ENCODE results near the gene MED15. TPM values are rescaled to one million over a fixed set of nuclear protein-coding genes. Genes with fewer than 3 reads are reported as not detected.

The MED15 gene
- total and polyA plus RNA-seq, 2 experiments from 2014 or later, result 45.1 to 45.3 TPM

DNA sequence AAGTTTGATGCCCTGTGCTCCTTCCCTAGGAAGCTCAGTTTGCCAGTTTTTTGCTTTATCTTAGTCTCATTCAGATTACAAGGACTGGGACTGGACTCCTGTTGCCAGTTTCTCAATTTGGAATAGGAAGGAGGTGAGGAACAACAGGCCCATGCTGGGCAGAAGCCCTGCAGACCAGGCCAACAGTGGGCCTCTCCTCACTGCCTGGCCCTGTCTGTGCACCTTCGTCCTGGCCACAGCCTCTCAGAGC, 23.7 kb downstream of the MED15 start:
- Histone ChIP-seq H3K9me3 (ENCODE audit: low read depth) (no peaks in the 10 kb centered on the region), H3K27me3 (no peaks in the 10 kb centered on the region), H3K27ac (peak overlapping the region; percentile 90), H3K4me3 (no peak overlapping the region), H3K36me3 (peaks cover 4% of the 10 kb centered on the region), H3K4me1 (ENCODE audit: low read depth) (peaks cover 46% of the 10 kb centered on the region)
- no peak for DNase-seq (ENCODE audit: low read depth in 1 of 2, low spot score in 1 of 2)
- TF ChIP-seq, protein P1, sequence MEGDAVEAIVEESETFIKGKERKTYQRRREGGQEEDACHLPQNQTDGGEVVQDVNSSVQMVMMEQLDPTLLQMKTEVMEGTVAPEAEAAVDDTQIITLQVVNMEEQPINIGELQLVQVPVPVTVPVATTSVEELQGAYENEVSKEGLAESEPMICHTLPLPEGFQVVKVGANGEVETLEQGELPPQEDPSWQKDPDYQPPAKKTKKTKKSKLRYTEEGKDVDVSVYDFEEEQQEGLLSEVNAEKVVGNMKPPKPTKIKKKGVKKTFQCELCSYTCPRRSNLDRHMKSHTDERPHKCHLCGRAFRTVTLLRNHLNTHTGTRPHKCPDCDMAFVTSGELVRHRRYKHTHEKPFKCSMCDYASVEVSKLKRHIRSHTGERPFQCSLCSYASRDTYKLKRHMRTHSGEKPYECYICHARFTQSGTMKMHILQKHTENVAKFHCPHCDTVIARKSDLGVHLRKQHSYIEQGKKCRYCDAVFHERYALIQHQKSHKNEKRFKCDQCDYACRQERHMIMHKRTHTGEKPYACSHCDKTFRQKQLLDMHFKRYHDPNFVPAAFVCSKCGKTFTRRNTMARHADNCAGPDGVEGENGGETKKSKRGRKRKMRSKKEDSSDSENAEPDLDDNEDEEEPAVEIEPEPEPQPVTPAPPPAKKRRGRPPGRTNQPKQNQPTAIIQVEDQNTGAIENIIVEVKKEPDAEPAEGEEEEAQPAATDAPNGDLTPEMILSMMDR (IDR thresholded peaks at IDR 0.05; ENCODE audit: low read depth, low read length), result no peak

DNA sequence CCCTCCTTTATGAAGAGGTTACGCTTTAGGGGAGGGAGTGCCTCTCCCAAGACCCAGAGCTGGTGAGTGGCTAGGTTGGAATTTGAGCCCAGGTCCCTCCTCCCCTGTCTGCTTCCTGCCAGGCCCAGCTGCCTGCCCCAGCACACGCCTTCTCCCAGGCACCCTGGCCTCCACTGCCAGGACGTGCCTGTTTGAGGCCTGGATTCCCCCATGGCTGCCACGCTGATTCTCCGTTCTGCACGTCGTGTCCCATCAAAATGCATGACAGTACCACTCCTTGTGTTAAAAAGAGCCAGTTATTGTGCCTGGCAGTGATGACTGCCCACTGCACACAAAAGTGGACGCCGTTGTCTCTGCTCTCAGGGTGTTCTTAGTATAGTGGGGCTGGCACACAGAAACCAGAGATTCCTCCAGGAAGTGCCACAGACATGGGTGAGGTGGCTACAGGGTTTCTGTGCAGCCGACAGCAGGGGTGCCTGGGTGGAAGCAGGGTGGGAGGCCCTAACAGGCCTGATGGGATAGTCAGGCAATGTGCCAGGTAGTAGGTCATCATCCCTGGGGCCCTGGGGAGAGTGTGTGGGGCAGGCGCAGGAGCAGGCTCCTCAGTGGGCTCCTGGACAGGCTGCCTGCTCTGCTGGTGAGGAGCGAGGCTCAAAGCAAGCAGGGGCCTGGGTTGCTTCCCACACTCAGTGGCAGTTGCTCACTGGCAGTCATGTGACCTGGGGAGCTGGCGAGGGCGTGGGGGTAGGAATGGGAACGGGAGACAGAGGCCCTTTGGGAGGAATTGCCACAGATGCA, 24.2 kb downstream of the MED15 start:
- Histone ChIP-seq H3K9me3 (ENCODE audit: low read depth) (no peaks in the 10 kb centered on the region), H3K4me1 (ENCODE audit: low read depth) (peaks cover 45% of the 10 kb centered on the region), H3K36me3 (peaks cover 4% of the 10 kb centered on the region), H3K27me3 (no peaks in the 10 kb centered on the region), H3K4me3 (no peak overlapping the region), H3K27ac (peak overlapping the region; percentile 90)
- TF ChIP-seq, protein P1 (IDR thresholded peaks at IDR 0.05; ENCODE audit: low read depth, low read length), result no peak
- DNase-seq (ENCODE audit: low read depth in 1 of 2, low spot score in 1 of 2), result peak; percentile 77 to 88

DNA sequence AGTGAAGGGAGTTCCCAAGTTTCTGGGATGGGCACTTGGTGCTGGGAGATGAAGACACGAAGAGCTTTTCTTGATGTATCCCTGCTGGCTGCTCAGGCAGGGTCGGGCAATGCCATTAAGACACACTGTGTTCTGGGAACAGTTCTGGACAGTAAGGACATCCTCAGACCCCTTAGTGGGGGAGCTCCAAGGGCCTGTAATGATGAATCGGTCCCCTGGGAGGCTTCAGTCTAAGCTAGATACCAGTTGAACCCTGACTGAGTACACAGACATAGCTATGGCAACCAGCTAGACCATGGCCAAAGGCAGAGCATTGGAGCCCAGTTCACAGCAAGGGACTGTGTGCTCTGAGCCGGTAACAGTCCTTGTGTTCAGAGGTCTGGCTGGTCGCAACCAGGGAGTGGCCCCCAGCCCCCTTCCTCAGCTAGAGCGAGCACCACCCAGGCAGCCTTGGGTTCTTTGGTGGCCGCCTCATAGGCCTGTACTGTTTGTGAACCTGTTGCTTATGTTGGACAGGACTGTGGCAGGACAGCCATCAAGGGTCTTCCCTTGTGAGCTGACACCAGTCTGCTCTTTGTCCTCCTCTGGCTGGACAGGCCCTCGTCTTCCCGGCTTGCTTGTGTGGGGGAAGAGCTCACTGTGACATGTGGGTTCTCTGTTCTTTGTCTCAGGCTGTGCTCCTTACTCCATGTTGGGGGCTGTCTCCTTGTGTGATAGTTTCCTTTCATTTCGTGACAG, 25.0 kb downstream of the MED15 start:
- peak overlapping the region; percentile 90 for H3K27ac ChIP-seq

DNA sequence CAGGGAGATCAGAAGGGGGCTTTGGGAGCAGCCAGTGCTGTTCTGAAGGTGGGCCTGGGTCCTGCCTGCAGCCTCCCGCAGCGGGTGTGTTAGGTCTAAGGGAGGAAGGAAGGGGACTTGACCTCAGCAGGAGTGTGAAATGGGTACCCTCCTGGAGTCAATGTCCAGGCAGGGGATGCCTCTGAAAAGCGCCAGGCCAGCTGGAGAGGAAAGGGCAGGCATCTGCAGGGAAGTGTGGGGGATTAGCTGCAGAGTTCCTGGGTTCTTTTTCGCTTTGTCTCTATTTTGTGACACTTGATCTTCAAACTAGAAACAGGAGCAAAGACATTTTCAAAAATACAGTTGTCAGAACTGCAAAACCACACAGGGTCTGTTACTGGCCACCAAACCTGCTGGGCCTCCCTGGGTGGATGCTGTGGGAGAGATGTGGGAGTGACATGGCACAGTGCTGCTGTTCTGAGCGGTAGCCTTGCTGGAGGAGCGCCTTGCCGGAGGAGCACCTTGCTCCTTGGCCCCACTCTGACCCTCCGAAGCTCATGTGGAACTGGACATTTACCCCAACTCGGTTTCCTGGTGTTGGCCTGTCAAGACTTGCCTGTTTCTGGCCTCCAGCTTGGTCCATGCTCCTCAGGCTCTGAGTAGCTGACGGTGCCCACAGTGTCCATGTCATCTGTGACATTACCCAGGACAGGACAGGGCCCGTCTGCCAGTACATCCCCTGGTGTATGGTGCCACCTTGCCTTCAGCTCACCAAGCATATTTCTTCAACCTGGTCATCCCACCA, 25.9 kb downstream of the MED15 start:
- Histone ChIP-seq H3K27ac (peak overlapping the region; percentile 90), H3K4me3 (no peak overlapping the region), H3K9me3 (ENCODE audit: low read depth) (no peaks in the 10 kb centered on the region), H3K36me3 (peaks cover 2% of the 10 kb centered on the region), H3K27me3 (no peaks in the 10 kb centered on the region), H3K4me1 (ENCODE audit: low read depth) (peaks cover 45% of the 10 kb centered on the region)
- TF ChIP-seq, protein P1 (IDR thresholded peaks at IDR 0.05; ENCODE audit: low read depth, low read length), result no peak
- no peak for DNase-seq (ENCODE audit: low read depth in 1 of 2, low spot score in 1 of 2)

More for the DNA sequence above, 25.0 kb downstream of the MED15 start:
- Histone ChIP-seq H3K36me3 (peaks cover 4% of the 10 kb centered on the region), H3K9me3 (ENCODE audit: low read depth) (no peaks in the 10 kb centered on the region), H3K4me3 (no peak overlapping the region), H3K4me1 (ENCODE audit: low read depth) (peaks cover 45% of the 10 kb centered on the region), H3K27me3 (no peaks in the 10 kb centered on the region)
- DNase-seq (ENCODE audit: low read depth in 1 of 2, low spot score in 1 of 2), result no peak
- TF ChIP-seq, protein P1 (IDR thresholded peaks at IDR 0.05; ENCODE audit: low read depth, low read length), result no peak

DNA sequence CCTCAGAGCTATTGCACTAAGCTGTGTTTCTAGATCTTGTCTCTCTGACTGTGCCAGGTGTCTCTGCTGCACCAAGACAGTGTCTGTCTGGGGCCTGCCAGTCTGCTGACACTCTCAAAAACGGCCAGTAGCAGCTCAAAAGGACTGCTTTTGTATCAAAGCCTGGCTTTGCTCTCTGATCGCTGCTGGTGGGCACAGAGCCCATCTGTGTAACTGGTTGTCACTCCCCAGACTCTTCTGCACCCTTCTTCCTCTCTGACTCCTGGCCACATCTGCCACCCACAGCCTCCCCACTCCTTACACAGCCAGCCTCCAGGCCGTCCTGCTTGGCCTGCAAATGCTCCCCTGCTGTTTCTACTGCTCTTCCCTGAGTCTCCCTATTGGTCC, 26.5 kb downstream of the MED15 start:
- H3K4me1 ChIP-seq (ENCODE audit: low read depth), result peaks cover 45% of the 10 kb centered on the region
- H3K27me3 ChIP-seq, result no peaks in the 10 kb centered on the region
- no peaks in the 10 kb centered on the region for H3K36me3 ChIP-seq
- H3K4me3 ChIP-seq, result no peak overlapping the region
- H3K27ac ChIP-seq, result peak overlapping the region; percentile 90
- H3K9me3 ChIP-seq (ENCODE audit: low read depth), result no peaks in the 10 kb centered on the region
- TF ChIP-seq, protein P1 (IDR thresholded peaks at IDR 0.05; ENCODE audit: low read depth, low read length), result no peak
- DNase-seq (ENCODE audit: low read depth in 1 of 2, low spot score in 1 of 2), result no peak

All from cardiac muscle cell (in vitro differentiated cells and primary cell).